Measurements from ENCODE around the gene TMEM271. TPM values are rescaled to one million over a fixed set of nuclear protein-coding genes. Genes with fewer than 3 reads are reported as not detected.
"Not testable (repeated sequence)": the region's sequence is repeated elsewhere in the genome, so short reads cannot be mapped to it uniquely, and the experiment has no call there.

Gene TMEM271
- polyA plus RNA-seq, 1 donor: not detected

DNA sequence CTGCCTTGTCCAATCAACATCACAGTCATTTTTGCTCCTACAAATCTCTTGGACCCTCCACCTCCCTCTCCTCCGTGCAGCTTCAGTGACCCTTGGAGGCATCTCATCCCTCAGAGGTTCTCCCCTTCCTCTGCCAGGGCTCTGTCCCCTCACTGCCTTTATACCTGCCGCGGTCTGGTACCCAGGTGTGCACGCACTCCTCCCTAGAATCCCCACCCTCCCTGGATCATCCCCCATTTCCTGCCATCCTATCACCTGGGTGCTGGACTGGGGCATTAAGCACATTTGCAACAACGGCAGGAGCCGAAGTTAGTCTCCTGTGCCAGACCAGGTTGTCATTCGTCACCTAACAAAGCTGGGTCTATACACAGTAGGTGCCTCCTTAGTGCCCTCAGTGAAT lies 10.1 kb downstream of the TMEM271 start:
- DNase-seq (ENCODE audit: low read depth): no peak

DNA sequence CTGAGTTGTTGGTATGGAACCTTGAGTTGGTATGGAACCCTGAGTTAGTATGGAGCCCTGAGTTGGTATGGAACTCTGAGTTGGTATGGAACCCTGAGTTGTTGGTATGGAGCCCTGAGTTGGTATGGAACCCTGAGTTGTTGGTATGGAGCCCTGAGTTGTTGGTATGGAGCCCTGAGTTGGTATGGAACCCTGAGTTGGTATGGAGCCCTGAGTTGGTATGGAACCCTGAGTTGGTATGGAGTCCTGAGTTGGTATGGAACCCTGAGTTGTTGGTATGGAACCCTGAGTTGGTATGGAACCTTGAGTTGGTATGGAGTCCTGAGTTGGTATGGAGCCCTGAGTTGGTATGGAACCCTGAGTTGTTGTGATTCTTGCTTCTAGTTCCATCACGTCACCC lies 10.5 kb downstream of the TMEM271 start:
- DNase-seq (ENCODE audit: low read depth): not testable (repeated sequence)

DNA sequence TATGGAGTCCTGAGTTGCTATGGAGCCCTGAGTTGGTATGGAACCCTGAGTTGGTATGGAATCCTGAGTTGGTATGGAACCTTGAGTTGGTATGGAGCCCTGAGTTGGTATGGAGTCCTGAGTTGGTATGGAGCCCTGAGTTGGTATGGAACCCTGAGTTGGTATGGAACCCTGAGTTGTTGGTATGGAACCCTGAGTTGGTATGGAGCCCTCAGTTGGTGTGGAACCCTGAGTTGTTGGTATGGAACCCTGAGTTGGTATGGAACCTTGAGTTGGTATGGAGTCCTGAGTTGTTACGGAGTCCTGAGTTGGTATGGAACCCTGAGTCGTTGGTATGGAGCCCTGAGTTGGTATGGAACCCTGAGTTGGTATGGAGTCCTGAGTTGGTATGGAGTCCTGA lies 13.6 kb downstream of the TMEM271 start:
- DNase-seq (ENCODE audit: low read depth): not testable (repeated sequence)

DNA sequence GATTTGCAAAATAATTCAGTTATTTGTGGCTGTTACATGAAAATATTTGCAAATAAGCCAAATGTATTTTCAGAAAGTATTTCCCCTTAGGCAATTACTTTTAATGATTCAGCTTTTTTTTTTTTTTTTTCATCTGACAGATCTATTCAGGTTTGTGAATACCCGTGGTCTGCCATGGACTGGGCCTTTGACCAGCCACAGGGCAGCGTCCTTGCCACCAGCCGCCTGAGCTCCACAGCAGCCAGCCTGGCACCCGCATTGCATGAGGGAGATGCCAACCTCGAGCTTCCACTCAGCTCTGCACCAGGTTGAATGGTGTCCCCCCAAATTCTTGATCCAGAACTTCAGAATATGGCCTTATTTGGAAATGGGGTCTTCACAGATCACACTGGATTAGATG lies 14.7 kb downstream of the TMEM271 start:
- DNase-seq (ENCODE audit: low read depth): no peak

DNA sequence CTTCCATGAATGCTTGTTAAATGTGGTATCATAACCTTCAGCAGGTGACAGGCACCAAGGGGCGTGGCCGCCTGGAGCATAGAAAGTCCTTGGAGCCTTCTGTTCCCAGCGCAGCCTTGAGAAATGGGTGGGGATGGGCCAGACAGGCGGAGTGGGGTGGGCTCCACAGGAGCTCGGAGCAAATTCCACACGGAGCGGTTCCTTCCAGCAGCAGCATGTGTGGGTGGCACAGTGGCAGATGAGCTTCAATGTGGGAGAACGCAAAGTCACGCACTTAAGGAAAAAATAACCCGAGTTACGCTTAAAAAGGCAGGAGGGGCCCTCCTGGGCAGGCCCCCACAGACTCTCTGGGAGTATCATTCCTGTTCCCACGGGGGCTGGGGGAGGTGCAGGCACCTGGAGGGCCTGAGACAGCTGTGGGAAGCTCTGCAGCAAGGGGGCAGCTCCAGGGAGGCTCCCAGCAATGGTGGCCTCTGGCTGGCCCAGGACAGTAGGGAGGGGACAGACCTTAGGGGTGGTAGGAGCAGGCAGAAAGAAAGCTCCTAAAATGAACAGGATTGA lies 15.3 kb downstream of the TMEM271 start:
- DNase-seq (ENCODE audit: low read depth): no peak

DNA sequence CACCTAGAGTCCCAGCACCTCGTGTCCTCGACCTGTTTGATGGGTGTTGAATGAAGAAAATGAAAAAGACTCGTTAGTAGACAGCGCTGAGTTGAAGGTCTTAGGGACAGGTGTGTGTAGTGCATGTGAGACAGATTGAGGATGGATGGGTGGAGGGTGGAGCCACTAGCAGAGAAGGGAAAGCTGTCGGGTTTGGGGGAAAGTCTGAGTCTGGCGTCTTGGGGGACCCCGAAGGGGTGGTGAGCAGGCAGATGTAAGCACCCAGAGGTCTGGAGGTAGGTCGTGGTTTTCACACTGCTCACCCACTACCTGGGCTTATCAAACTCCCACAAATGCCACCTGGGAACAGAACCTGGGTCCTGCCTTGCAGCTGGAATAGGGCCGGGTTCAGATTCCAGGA lies 16.0 kb downstream of the TMEM271 start:
- DNase-seq (ENCODE audit: low read depth): no peak

DNA sequence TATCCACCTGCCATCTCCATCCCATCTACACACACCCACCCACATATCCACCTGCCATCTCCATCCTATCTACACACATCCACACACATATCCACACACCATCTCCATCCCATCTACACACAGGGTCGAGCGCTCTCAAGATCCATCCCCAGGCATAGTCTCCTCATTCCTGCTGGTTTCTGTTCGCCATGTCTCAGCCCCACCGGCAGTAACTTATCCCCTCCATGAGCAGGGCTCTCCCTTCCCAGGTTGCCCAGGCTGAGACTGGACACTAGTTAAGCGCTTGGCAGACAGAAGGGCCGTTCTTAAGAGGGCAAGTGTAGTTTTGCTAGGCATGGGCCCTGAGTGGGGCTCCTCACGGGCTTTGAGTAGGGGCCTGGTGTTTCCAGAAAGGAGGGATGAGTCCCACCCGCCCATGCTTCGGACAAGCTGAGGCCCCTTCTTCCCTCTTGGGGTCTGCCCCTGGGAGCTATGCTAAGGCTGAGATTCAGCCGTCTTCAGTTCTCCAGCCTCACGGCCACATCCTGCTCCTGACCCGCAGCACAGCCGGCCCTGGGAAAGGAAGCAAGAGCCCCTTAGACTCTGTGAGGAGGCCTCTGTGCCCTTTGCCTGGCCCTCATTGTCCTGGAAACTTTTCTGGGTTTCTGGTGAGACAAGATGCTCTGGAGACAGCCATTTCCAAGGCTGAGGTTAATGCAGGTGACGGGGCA lies 20.4 kb downstream of the TMEM271 start:
- DNase-seq (ENCODE audit: low read depth): no peak

DNA sequence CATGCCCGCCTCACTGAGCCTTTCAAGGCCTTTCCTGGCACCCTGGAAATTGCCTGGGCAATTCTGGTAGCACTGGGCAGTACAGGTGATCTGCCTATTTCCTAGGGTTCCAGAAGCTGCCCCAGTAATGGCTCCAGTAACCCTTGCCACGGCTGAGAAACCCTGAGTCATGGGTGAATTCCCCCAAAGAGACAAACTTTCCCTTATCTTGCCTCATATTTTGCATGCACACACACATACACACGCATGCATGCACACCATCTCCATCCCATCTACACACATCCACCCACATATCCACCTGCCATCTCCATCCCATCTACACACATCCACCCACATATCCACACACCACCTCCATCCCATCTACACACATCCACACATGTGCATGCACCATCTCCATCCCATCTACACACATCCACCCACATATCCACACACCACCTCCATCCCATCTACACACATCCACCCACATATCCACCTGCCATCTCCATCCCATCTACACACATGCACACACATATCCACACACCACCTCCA lies 21.2 kb downstream of the TMEM271 start:
- not testable (repeated sequence) for DNase-seq (ENCODE audit: low read depth)

DNA sequence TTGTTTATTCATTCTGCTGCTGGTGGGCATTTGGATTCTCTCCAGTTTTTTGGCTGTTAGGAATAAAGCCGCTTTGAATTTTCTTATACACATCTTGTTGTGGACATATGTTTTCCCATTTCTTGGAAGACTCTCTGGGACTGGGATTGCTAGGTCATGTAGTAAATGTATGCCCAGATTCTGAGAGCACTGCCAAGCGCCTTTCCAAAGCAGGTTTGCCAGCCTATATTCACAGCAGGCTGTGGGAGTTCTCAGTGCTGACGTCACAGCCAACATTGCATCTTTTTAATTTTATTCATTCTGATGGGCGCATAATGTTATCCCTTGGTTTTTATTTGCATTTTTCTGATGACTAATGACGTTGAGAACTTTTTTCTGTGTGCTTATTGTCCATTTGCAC lies 24.1 kb downstream of the TMEM271 start:
- DNase-seq (ENCODE audit: low read depth): no peak

DNA sequence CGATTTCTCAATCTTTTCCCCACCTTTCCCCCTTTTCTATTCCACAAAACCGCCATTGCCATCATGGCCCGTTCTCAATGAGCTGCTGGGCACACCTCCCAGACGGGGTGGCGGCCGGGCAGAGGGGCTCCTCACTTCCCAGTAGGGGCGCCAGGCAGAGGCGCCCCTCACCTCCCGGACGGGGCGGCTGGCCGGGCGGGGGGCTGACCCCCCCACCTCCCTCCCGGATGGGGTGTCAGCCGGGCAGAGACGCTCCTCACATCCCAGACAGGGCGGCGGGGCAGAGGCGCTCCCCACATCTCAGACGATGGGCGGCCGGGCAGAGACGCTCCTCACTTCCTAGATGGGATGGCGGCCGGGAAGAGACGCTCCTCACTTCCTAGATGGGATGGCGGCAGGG lies 25.8 kb downstream of the TMEM271 start:
- DNase-seq (ENCODE audit: low read depth): not testable (repeated sequence)

DNA sequence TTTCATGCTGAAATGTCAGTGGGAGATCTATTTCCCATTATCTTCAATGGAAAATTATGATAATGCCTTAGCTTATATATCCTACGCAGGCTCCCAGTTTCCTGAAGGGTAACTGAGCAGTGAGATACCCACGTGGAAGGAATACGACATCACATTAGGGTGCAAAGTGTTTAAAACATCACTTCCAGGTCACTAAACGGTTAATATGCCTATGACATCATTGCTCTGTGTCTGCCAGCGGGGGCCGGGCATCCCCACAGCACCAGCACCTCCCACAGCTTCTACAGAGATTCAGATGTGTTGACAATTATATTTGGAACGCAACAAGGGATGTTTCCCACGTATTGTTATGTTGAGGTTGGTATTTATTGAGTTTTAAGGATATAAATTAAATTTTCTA lies 27.1 kb downstream of the TMEM271 start:
- no peak for DNase-seq (ENCODE audit: low read depth)

DNA sequence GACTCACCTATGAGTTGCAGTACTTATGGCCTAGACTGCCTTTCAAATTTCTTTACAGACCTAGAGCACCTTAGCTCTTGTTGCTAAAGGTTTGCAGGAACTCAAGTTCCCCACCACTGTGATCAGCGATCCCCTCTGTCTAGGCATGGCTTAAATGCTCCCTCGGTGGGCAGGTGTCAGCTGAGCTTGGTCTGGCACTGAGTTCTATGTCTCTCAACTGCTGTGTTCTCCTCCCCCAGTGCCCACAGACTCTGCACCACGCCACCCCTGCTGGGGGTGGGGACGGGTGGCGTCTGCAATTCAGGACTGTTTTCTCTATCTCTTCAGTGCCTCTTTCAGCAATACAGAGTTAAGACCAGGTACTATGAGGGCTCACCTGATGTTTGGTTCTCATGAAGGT lies 30.5 kb downstream of the TMEM271 start:
- no peak for DNase-seq (ENCODE audit: low read depth)

DNA sequence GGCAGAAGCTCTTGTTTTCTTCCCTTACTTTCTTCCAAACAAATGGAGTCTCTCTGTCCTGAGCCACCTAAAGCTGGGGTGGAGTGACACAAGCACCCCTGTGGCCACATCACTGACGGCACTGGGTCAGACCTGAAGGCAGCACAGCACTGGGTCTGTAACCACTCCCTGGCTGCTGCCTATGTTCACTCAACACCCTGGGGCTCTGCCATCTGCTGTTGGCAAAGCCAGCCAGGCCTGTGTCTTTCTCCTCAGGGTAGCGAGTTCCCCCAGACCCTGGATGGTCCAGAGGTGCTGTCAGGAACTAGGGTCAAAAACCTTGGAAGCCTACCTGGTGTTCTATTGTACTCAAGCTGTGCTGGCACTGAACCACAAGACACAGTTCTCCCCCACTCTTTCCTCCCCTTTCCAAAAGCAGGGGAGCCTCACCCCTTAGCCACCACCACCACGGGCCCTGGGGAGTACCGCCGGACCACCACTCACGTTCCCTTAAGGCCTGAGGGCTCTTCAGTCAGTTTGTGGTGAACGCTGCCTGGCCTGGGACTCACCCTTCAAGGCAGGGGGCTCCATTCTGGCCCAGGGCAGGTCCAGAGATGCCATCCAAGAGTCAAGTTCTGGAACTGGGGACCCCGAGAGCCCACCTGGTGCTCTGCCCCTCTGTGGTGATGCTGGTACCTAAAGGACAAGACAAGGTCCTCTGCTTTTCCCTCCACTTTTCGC lies 31.5 kb downstream of the TMEM271 start:
- DNase-seq (ENCODE audit: low read depth): no peak

DNA sequence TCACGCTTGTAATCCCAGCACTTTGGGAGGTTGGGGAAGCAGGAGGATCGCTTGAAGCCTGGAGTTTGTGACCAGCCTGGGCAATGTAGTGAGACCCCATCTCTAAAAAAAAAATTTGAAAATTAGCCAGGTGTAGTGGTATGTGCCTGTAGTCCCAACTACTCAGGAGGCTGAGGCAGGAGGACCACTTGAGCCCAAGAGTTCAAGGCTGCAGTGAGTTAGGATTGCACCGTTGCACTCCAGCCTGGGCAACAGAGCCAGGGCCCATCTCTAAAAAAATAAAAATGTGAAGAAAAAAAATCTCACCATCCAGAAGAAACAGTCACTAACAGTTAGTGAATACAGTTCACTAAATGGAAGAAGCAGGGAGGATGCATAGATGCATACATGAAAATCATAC lies 34.8 kb downstream of the TMEM271 start:
- DNase-seq (ENCODE audit: low read depth): no peak

DNA sequence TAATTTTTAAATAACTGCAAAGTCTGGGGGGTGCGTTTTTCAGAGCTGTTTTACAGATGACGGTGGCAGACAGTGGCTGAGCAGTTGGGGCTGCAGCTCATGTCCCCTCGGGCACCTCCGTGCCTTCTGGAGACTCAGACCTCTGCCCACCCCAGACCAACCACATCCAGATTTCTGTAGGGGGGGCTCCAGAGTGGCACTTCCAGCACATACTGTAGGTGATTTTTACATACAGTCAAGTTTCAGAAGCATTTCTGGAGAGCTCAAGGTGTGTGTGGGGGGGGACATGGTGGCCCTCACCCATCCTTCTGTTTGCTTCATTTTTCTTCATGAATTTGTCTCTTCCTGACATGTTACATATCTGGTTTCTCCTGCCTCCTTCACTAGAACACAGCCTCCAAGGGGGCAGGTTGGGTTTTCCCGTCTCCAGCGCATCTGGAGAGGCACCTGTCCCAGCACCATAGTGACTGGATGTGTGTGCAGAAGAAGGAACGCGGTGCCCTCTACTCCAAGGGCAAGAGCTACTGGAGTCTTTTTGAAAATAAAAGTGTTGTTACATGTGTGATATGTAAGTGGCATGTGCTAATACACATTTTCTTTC lies 37.5 kb downstream of the TMEM271 start:
- DNase-seq (ENCODE audit: low read depth): no peak

DNA sequence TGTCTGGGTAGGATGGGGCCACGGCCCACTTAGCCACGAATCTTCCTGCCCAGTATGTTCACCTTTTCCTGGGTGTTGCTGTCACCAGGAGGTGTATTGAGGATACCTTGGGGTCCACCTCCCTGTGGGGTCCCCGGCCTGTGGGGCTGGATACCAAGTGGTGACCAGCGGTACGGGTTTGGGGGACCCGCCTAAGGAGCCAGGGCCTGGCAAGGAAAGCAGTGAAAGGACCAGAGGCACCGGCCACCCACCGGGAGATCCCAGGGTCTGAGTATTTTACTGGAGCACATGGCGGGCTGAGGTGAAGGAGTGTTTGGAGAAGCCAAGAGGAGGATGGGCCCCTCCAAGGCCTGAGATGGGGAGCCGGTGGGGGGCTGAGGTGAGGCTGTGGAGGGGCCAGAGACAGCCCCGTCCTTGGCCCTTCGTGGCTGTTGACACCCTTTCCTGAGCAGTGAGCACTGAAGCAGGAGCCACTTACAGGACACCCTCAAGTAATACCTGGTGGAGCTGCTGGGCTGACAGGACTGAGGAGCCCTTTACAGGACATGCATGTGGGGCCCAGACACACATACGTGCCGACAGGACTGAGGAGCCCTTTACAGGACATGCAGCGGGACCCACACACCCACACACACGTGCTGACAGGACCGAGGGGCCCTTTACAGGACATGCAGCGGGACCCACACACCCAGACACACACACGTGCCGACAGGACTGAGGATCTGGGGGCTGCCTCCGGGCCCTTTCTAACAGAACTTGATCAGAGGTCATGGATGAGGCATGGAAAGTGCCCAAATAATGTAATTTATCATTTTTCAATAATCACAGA lies 38.4 kb downstream of the TMEM271 start:
- no peak for DNase-seq (ENCODE audit: low read depth)

DNA sequence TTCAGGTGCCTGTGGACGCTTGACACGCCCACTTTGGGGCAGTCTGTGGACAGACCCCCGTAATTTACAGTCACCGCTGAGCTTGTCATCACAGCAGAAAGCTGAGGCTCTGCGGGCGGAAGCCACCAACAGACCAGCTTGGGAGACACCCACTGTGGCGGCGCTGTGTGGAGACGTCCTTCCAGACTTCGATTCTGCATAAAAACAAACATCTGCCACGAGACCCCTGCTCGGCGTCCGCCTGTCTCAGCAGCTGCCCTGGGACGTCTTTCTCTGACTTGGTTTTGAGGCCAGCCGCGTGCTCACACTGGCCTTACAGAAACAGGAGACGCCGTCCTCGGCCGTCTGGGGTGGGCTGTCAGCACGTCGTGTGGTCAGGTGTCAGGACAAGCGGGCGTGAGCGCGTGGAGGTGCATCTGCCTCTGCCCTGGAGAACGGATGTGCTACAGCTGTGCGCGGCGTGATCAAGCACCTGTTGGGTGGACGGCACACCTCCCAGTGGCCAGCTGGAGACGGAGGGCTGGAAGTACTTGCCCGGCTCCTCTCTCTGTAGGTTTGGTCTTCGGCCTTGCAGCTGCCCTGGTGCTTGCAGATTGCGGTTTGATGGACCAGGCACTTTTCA lies 39.6 kb downstream of the TMEM271 start:
- no peak for DNase-seq (ENCODE audit: low read depth)

DNA sequence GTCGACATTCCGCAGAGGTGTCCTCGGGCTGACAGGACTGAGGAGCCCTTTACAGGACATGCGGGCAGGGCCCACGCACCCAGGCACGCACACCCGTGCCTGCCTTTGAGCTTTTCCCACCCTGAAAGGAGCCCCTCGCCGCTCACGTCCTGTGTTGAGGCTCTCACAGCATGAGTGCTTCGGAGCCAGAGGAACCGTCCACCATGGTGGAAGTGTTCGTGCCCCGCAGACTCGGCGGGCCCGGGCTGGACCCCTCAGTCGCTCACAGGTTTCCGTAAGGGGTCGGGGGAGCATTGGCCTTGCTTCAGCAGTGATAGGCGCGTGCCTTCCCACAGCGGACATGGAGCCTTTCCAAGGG lies 40.2 kb downstream of the TMEM271 start:
- no peak for DNase-seq (ENCODE audit: low read depth)

DNA sequence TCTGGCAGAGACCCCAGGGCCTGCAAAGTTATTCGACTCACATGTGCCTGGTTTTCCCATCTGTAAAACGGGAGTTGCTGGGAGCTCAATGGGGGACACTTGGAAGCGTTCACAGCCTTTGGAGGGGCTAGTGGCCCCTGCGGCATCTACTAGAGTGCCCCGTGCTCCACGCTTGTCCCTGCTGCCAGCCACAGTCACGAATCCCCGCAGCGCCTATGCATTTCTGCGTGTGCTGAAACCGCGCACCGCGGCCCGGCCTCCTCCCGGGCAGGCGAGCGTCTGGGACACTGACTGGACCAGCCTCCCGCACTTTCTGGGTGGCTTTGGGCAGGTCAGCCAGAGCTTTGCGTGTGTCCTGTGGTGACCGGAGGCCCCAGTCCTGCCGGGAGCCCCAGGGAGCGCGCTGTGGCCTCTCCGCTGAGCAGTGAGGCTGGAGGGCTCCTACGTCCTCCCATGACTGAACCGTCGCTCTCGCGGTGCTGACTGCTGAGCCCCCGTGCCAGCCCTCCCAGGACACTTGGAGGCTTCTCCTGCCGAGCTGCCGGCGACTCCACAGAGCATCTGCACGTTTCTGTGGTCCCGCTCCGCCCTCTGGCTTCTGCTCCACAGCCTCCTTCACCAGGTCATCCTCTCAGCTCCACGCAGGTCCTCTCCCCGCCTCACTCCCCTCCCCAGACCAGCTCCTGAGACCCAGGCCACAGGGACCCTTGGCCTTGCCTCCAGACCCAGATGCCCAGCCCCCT lies 40.7 kb downstream of the TMEM271 start:
- no peak for DNase-seq (ENCODE audit: low read depth)

DNA sequence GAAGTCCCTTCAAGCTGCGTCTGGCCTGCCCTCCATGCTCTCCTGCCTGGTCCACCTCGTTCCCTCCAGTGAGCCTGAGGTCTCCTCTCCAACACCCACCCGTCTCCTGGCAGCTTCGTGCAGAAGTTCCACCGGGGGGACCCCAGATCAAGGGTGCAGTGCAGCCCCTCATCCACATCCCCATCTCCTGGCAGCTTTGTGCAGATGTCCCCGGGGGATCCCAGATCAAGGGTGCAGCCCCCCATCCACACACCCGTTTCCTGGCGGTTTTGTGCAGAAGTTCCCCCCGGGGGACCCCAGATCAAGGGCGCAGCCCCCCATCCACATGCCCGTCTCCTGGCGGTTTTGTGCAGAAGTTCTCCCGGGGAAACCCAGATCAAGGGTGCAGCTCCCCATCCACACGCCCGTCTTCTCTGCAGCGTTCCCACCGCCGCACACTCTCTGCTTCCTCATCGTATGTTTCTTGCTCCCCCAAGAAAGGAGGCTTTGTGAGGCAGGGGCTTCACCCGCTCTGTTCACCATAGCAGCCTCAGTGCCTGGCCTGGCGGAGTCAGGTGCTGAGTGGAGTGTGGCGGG lies 41.4 kb downstream of the TMEM271 start:
- DNase-seq (ENCODE audit: low read depth): no peak

Measured in forelimb muscle (tissue), 1 donor.